GM12878 (cell line): ENCODE data around the gene DUSP12. TPM values are rescaled to one million over a fixed set of nuclear protein-coding genes. Genes with fewer than 3 reads are reported as not detected.
A peak's percentile ranks its signal among the peaks of the same experiment; 100 is the strongest.

ENCODE experiments used
- ASH2L ChIP-seq: fragments of 300-600, 200-600 bp; sonication (generic); IDR thresholded peaks from 2 replicates; pipeline ENCODE4 v1.6.1; 2017; ENCODE audit warnings: low read depth, mild to moderate bottlenecking, borderline replicate concordance
- ATF2 ChIP-seq: IDR thresholded peaks from 2 replicates; pipeline ENCODE4 v1.6.1; 2012; ENCODE audit warnings: low read length, inconsistent platforms
- BCL11A ChIP-seq: IDR thresholded peaks from 2 replicates; pipeline ENCODE4 v1.6.1; 2011; ENCODE audit warnings: low read depth, low read length
- BHLHE40 ChIP-seq, 2 experiments: fragments of 450-650 bp in 1 of 2; IDR thresholded peaks; 2 replicates each; pipeline ENCODE4 v1.6.1; 2011 to 2017; ENCODE audit warnings: low read depth in 2 of 2, borderline replicate concordance in 1 of 2, improper control_type of control experiment in 1 of 2, low read length in 1 of 2, mild to moderate bottlenecking in 1 of 2
- ELK1 ChIP-seq: IDR thresholded peaks from 2 replicates; pipeline ENCODE4 v1.6.1; 2012; ENCODE audit warnings: low read depth, low read length, improper control_type of control experiment
- ESRRA ChIP-seq: IDR thresholded peaks from 2 replicates; pipeline ENCODE4 v1.6.1; 2012; ENCODE audit warnings: mild to moderate bottlenecking, low read length, improper control_type of control experiment
- HCFC1 ChIP-seq: fragments of 150-350 bp; IDR thresholded peaks from 2 replicates; pipeline ENCODE4 v1.6.1; 2014; ENCODE audit warnings: low read length
- JUND ChIP-seq: IDR thresholded peaks from 2 replicates; pipeline ENCODE4 v1.6.1; 2012; ENCODE audit warnings: low read depth, mild to moderate bottlenecking, low read length, improper control_type of control experiment, moderate library complexity
- USF1 ChIP-seq: IDR thresholded peaks from 2 replicates; pipeline ENCODE4 v1.6.1; 2011; ENCODE audit warnings: borderline replicate concordance, low read depth, mild to moderate bottlenecking, moderate library complexity, mixed read lengths, low read length; ENCODE audit not compliant: insufficient read depth; ENCODE audit errors: extremely low read length
- polyA plus RNA-seq, 11 experiments: library from polyadenylated mRNA; depleted of rRNA in 4 of 11; unstranded in 6 of 11; stranded (reverse) in 5 of 11; fragments of >200 nt; fragmentation: Nextera tagmentation in 4 of 11; fragmentation: Illumina TruSeq in 1 of 11; extraction: Ambion mirVana in 4 of 11; extraction: Trizol in 1 of 11; gene quantifications; 1 replicate in 1 of 11; 2 replicates in 10 of 11; pipeline versions ENCODE4 v1.2.1 to v1.2.3, GENCODE V29; 2011 to 2016; ENCODE audit warnings: inconsistent platforms in 2 of 11, missing spikeins in 2 of 11, low read depth in 1 of 11
- total RNA-seq, 4 experiments: library from RNA; depleted of rRNA in 3 of 4; stranded (reverse); fragments of >200 nt in 3 of 4; fragmentation: Illumina TruSeq in 1 of 4; extraction: Trizol in 1 of 4; gene quantifications; 2 replicates each; pipeline versions ENCODE4 v1.2.1 to v1.2.3, GENCODE V29; 2013 to 2021
- TF ChIP-seq, protein P1 (sequence below): IDR thresholded peaks from 2 replicates; pipeline ENCODE4 v1.6.1; 2011; ENCODE audit warnings: mild to moderate bottlenecking, low read depth, low read length, moderate library complexity; ENCODE audit not compliant: insufficient replicate concordance
- TF ChIP-seq, protein P2 (sequence below), 3 experiments: IDR thresholded peaks in 2 of 3; conservative IDR thresholded peaks in 1 of 3; 2 replicates each; pipeline ENCODE4 v1.5.1; 2011; ENCODE audit warnings: low read depth in 3 of 3, low read length in 3 of 3, mild to moderate bottlenecking in 3 of 3, control low read depth in 2 of 3, moderate library complexity in 2 of 3, inconsistent platforms in 1 of 3, mixed read lengths in 1 of 3; ENCODE audit not compliant: control insufficient read depth in 2 of 3, insufficient read depth in 1 of 3; ENCODE audit errors: extremely low read depth in 1 of 3
- TF ChIP-seq, protein P3 (sequence below): fragments of 450-650 bp; formaldehyde crosslinking; IDR thresholded peaks from 2 replicates; pipeline ENCODE4 v1.5.0; 2022; ENCODE audit warnings: mild to moderate bottlenecking, missing genetic modification characterization
- TF ChIP-seq, protein P4 (sequence below): fragments of 450-650 bp; IDR thresholded peaks from 2 replicates; pipeline ENCODE4 v1.6.1; 2018; ENCODE audit warnings: borderline replicate concordance, mild to moderate bottlenecking; ENCODE audit not compliant: partially characterized antibody

Gene DUSP12
- total and polyA plus RNA-seq, 10 of the 15 experiments (the other 5 are each of a cell fraction or from before 2014, with no cell fraction given): 7.0 to 51.5 (median 35.4) TPM

GRCh38 chr1:161726473-161727255 is 22.9 kb upstream of the DUSP12 start (continued):
- TF ChIP-seq, protein P1, sequence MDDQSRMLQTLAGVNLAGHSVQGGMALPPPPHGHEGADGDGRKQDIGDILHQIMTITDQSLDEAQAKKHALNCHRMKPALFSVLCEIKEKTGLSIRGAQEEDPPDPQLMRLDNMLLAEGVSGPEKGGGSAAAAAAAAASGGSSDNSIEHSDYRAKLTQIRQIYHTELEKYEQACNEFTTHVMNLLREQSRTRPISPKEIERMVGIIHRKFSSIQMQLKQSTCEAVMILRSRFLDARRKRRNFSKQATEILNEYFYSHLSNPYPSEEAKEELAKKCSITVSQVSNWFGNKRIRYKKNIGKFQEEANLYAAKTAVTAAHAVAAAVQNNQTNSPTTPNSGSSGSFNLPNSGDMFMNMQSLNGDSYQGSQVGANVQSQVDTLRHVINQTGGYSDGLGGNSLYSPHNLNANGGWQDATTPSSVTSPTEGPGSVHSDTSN: no peak
- TF ChIP-seq HCFC1 (no peak), ESRRA (no peak), USF1 (no peak), JUND (no peak), ELK1 (0 out of 2 replicates have a peak, but pooled peaks have one; percentile 27), BCL11A (no peak), ATF2 (no peak), ASH2L (no peak), BHLHE40 (IDR thresholded peaks at IDR 0.05; ENCODE audit: borderline replicate concordance in 1 of 2, low read depth in 2 of 2, low read length in 1 of 2) (peak in 1 of 2 experiments; percentile 83; a peak in 2 of 4 replicates)
- TF ChIP-seq, protein P2, sequence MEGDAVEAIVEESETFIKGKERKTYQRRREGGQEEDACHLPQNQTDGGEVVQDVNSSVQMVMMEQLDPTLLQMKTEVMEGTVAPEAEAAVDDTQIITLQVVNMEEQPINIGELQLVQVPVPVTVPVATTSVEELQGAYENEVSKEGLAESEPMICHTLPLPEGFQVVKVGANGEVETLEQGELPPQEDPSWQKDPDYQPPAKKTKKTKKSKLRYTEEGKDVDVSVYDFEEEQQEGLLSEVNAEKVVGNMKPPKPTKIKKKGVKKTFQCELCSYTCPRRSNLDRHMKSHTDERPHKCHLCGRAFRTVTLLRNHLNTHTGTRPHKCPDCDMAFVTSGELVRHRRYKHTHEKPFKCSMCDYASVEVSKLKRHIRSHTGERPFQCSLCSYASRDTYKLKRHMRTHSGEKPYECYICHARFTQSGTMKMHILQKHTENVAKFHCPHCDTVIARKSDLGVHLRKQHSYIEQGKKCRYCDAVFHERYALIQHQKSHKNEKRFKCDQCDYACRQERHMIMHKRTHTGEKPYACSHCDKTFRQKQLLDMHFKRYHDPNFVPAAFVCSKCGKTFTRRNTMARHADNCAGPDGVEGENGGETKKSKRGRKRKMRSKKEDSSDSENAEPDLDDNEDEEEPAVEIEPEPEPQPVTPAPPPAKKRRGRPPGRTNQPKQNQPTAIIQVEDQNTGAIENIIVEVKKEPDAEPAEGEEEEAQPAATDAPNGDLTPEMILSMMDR (IDR thresholded peaks at IDR 0.05 in 2 of 3, conservative IDR thresholded peaks at IDR 0.05 in 1 of 3; ENCODE audit: control insufficient read depth in 2 of 3, extremely low read depth in 1 of 3, insufficient read depth in 1 of 3, low read depth in 3 of 3, low read length in 3 of 3): 0 out of 6 replicates have a peak, but pooled peaks of 1 of the 3 experiments have one; percentile 8
- TF ChIP-seq, protein P3, sequence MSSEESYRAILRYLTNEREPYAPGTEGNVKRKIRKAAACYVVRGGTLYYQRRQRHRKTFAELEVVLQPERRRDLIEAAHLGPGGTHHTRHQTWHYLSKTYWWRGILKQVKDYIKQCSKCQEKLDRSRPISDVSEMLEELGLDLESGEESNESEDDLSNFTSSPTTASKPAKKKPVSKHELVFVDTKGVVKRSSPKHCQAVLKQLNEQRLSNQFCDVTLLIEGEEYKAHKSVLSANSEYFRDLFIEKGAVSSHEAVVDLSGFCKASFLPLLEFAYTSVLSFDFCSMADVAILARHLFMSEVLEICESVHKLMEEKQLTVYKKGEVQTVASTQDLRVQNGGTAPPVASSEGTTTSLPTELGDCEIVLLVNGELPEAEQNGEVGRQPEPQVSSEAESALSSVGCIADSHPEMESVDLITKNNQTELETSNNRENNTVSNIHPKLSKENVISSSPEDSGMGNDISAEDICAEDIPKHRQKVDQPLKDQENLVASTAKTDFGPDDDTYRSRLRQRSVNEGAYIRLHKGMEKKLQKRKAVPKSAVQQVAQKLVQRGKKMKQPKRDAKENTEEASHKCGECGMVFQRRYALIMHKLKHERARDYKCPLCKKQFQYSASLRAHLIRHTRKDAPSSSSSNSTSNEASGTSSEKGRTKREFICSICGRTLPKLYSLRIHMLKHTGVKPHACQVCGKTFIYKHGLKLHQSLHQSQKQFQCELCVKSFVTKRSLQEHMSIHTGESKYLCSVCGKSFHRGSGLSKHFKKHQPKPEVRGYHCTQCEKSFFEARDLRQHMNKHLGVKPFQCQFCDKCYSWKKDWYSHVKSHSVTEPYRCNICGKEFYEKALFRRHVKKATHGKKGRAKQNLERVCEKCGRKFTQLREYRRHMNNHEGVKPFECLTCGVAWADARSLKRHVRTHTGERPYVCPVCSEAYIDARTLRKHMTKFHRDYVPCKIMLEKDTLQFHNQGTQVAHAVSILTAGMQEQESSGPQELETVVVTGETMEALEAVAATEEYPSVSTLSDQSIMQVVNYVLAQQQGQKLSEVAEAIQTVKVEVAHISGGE (CRISPR knock-in tag): no peak
- TF ChIP-seq, protein P4, sequence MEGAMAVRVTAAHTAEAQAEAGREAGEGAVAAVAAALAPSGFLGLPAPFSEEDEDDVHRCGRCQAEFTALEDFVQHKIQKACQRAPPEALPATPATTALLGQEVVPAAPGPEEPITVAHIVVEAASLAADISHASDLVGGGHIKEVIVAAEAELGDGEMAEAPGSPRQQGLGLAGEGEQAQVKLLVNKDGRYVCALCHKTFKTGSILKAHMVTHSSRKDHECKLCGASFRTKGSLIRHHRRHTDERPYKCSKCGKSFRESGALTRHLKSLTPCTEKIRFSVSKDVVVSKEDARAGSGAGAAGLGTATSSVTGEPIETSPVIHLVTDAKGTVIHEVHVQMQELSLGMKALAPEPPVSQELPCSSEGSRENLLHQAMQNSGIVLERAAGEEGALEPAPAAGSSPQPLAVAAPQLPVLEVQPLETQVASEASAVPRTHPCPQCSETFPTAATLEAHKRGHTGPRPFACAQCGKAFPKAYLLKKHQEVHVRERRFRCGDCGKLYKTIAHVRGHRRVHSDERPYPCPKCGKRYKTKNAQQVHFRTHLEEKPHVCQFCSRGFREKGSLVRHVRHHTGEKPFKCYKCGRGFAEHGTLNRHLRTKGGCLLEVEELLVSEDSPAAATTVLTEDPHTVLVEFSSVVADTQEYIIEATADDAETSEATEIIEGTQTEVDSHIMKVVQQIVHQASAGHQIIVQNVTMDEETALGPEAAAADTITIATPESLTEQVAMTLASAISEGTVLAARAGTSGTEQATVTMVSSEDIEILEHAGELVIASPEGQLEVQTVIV: no peak
